Fibroblast of skin of abdomen (primary cell): Measurements from ENCODE around the gene FBXO28.
A peak's percentile ranks its signal among the peaks of the same experiment; 100 is the strongest.
"Not testable (repeated sequence)": the region's sequence is repeated elsewhere in the genome, so short reads cannot be mapped to it uniquely, and the experiment has no call there.

Experiments
- DNase-seq: peaks from one replicate; pipeline ENCODE4 v3.0.0-alpha.2; 2013

The FBXO28 gene

DNA sequence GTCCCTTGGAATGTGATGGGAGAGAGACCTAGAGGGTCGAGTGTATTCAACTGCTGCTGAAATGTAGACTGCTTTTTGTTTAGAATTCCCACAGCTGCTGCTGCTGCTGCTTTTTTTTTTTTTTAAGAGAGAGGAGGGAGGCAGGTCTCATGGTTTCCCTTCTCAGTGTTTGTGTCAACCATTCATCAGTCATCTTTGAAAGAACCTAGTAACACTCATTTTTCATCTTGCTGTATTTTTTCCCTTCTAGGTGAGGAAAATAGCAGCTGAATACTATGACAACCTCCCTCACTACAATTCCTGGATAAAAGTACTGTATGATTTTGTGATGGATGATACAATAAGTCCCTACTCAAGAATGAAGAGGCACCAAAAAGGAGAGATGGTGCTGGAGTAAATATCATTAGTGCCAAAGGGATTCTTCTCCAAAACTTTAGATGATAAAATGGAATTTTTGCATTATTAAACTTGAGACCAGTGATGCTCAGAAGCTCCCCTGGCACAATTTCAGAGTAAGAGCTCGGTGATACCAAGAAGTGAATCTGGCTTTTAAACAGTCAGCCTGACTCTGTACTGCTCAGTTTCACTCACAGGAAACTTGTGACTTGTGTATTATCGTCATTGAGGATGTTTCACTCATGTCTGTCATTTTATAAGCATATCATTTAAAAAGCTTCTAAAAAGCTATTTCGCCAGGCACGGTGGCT, 78.3 kb downstream of the FBXO28 start:
- DNase-seq = no peak

- DNase-seq = no peak
Observed at GRCh38 chr1:224193319-224193966, 79.5 kb downstream of the FBXO28 start.

DNA sequence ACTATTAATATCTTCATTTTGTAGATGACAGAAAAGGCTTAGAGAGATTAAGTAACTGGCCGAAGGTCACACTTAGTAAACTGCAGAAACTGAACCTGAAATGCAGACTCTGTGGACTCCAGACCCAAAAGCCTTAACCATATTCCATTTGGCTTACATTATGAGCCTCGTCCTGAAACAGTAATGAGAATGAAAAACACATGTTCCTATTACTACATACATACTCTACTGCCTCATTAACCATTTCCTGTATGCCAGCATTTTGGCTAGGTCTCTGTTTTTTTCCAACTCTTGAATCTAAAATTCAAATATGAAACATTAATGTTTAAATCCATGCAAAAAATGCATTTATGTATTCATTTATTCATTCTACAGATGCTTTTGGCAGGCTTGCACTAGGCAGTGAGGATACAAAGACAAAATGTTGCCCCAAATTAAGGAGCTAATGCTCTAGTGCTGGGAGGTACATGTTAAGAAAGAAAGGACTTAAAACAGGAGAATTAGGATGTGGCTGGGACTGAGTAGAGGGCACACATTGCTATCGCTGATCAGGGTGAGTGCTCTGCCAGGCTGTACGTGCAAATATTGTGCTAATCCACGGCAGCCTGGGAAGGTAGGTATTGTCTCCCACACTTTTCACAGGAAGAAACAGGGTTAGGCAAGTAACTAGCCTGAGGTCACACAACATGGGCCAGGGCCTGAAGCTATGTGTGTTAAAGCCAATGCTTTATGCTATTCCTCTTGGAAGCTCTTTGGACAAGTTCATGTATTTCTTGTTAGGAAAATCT, 83.1 kb downstream of the FBXO28 start:
- no peak for DNase-seq

DNA sequence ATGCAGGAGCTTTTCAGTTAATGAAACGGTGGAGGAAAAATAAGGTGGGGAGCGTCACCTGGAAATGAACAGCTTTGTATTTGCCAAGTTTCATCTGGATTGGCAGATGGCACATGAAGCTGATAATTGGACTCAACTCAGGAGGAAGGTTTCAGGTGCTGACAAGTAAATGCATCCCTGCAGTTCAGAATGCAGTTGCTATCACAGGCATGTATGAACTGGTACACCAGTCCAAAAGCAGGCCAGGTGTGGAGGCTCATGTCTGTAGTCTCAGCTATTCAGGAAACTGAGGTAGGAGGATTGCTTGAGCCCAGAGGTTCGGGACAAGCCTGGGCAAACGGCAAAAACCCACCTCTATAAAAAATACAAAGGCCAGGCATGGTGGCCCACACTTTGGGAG, 84.7 kb downstream of the FBXO28 start:
- DNase-seq = no peak

DNA sequence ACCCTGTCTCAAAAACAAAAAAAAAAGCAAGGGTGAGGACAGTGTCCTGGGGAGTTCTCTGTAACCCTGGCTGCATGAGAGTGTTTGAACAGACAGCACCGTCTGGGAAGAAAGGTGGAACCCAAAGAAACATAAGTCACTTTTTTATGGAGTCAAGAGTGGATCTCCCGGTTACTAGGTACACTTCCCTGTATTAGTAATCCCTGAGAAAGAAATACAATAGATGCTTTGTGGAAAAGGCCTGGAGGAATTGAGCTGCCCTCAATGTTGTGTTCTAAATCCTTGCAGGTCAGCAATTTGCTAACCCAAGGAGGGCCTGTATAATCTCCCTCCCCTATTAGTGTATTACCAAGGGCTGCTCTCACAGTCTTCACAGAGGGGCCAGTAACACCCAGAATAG, 85.8 kb downstream of the FBXO28 start:
- no peak for DNase-seq

GRCh38 chr1:224201383-224201782, 87.5 kb downstream of the FBXO28 start:
- no peak for DNase-seq

DNA sequence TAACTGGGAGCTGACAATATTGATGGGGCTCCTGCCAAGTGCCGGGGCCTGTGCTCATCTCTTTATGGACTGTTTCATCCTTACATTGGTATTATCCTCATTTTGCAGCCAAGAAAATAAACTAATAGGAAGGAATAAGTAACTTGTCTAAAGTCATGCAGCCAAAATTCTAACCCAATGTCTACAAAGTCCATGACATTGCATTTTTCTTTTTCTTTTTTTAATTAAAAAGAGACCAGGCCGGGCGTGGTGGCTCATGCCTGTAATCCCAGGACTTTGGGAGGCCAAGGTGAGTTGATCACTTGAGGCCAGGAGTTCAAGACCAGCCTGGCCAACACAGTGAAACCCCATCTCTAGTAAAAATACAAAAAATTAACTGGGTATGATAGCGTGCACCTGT, 87.9 kb downstream of the FBXO28 start:
- DNase-seq = no peak

DNA sequence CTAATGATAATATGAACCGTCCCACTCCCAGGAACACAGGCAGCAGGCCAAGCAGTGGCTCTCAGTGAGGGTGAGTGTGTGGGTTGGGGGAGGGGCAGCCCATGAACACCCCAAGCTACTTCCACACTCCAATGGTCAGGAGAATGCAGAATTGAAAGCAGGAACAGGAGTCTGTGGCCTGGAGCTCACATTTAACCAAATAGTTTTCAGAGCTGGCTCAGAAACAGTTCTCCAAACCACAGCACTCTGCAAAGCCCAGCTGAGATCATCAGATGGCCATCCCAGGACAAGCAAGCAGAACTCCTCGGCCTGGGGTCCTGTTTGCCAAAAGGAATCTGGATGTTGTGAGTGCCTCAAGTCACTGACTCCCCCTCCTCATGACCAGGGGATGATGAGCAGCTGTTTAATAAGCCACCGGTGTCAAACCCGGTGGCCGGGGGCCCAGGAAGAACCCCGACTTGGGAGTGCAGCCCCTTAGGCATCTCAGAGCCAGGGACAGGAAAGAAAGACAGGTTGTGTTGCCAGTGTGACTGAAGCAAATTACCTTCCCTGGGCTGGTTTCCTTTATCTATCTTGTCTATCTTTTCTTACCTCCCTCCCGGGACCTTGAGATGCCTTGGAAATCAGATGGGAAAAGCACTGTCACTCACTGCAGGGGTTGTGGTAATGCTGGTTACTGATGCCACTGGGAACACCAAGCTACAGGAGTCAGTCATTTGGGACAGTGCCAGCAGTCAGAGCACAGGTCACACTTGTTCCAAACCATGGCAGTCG, 89.5 kb downstream of the FBXO28 start:
- peak; percentile 90 for DNase-seq

DNA sequence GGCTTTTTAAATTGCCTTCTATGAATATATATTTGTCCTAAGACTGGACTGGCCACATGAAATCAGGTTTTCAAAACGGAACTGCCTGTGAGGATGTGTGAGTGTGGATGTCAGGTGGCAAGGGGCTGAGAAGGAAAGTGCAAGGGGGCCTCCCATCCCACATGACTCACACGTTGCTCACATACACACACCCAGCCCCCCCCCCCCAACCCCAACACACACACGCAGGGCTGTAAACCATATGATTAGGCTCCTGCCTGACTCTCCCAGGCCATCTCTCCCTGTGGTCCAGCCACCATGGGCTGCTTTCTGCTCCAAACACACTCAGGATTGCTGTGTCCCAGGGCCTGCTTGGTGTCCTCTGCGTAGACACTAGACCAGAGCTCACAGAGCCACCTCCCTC, 91.5 kb downstream of the FBXO28 start:
- peak; percentile 86 for DNase-seq

- DNase-seq = not testable (repeated sequence)
Observed at GRCh38 chr1:224205931-224206538, 92.1 kb downstream of the FBXO28 start.

- DNase-seq = peak; percentile 74
Observed at GRCh38 chr1:224211206-224211962, 97.5 kb downstream of the FBXO28 start.
